ENCODE results near the gene CCN6. TPM values are rescaled to one million over a fixed set of nuclear protein-coding genes. Genes with fewer than 3 reads are reported as not detected.

The CCN6 gene
- total RNA-seq (2021; fragmentation: NEBNext Ultra II Directional; extraction: Animal tissue kit (Norgen Biotek cat#: 25700)), result not detected
- long read RNA-seq, result 0 reads

DNA sequence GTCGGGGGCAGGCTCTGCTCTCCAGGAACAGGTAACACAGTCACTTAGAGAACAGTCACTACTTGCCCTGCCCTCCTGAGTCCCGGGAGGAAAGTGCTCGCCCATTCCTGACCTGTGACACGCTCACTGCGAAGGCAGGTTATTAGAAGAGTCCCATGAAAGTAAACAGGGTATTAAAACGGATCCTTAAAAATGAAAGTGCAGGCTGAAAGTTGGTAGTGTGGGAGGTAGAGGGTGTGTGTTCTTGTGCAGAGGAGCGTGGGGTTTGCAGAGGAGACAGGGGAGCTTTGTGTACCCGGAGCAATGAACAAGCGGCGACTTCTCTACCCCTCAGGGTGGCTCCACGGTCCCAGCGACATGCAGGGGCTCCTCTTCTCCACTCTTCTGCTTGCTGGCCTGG, at the start of gene CCN6:
CCN6 (plus strand) TSS at position 104 of the 400 bp plus-strand sequence; CDS start at position 358, 254 bp downstream.
- no peaks in the 10 kb centered on the region for H3K9me3 Mint-ChIP-seq
- no peak for DNase-seq

DNA sequence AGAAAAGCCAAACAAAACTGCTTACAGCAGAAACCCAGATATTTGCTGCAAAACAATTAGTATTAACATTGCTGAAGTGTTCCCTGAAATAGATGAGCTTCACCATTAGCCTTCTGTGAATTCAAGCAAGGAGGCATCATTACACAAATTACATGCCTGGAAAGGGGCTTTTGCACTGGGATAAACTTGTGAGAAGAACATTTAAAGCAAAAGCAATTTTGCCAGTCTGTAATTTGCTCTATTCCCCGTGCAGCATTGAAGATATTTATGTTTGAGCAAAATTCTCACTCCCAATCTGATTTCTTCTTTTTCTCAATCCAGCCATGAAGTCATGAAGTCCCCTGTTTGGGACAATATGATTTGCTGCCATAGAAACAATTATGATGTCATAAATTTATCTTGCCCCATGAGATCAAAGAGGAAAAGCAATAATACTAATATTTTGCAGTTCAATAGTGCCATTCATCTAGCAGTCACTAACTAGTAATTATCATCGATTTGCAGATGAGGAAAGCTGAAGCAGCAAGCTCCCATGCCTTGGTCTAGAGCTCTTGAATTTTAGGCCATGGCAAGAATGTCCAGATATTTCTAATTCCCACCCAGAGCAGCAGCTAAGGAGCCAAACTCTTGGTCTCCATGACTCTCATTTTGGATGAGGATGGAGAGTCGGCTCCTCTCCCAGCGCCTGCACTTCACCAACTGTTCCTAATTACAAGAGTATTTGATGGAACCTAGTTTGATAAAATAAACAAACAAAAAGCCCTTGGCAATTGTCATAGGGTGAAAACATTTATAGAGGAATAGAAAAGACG, 49.5 kb upstream of the CCN6 start:
- Mint-ChIP-seq H3K4me1 (ENCODE audit: low read depth) (peaks cover 31% of the 10 kb centered on the region), H3K9me3 (no peaks in the 10 kb centered on the region), H3K27me3 (ENCODE audit: insufficient read depth) (no peaks in the 10 kb centered on the region), H3K36me3 (ENCODE audit: low read depth) (no peaks in the 10 kb centered on the region), H3K4me3 (no peak overlapping the region), H3K27ac (no peak overlapping the region)
- TF ChIP-seq, protein P1, sequence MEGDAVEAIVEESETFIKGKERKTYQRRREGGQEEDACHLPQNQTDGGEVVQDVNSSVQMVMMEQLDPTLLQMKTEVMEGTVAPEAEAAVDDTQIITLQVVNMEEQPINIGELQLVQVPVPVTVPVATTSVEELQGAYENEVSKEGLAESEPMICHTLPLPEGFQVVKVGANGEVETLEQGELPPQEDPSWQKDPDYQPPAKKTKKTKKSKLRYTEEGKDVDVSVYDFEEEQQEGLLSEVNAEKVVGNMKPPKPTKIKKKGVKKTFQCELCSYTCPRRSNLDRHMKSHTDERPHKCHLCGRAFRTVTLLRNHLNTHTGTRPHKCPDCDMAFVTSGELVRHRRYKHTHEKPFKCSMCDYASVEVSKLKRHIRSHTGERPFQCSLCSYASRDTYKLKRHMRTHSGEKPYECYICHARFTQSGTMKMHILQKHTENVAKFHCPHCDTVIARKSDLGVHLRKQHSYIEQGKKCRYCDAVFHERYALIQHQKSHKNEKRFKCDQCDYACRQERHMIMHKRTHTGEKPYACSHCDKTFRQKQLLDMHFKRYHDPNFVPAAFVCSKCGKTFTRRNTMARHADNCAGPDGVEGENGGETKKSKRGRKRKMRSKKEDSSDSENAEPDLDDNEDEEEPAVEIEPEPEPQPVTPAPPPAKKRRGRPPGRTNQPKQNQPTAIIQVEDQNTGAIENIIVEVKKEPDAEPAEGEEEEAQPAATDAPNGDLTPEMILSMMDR (IDR thresholded peaks at IDR 0.05), result no peak
- DNase-seq, result no peak

More for the DNA sequence above, at the start of gene CCN6:
- peaks cover 12% of the 10 kb centered on the region for H3K4me1 Mint-ChIP-seq (ENCODE audit: low read depth)
- H3K27me3 Mint-ChIP-seq (ENCODE audit: insufficient read depth), result peaks cover 3% of the 10 kb centered on the region; the same call in 1 of the 2 replicates
- TF ChIP-seq, protein P1 (IDR thresholded peaks at IDR 0.05), result no peak
- H3K4me3 Mint-ChIP-seq, result no peak within 1 kb of the TSS
- no peaks in the 10 kb centered on the region for H3K36me3 Mint-ChIP-seq (ENCODE audit: low read depth)
- no peak within 1 kb of the TSS for H3K27ac Mint-ChIP-seq

DNA sequence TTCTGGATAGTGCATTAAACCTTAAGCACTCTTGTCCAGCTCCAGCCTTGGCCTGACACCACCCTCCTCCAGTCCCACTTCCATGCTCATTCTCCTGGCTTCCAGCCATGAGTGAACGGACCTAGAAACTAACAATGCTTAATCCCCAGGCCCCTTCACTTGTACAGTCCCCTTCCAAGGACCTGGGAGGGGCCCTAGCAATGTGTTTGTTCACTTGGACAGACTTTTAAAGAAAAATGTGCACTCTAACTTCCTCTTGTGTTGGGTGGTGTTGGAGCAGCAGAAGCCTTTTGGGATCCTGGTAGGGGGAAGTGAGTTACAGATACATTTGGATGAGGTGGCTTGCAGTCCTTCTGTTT, 48.9 kb upstream of the CCN6 start:
- Mint-ChIP-seq H3K9me3 (no peaks in the 10 kb centered on the region), H3K36me3 (ENCODE audit: low read depth) (no peaks in the 10 kb centered on the region), H3K4me1 (ENCODE audit: low read depth) (peaks cover 37% of the 10 kb centered on the region), H3K27ac (no peak overlapping the region), H3K27me3 (ENCODE audit: insufficient read depth) (no peaks in the 10 kb centered on the region), H3K4me3 (no peak overlapping the region)
- DNase-seq, result no peak
- TF ChIP-seq, protein P1 (IDR thresholded peaks at IDR 0.05), result no peak

DNA sequence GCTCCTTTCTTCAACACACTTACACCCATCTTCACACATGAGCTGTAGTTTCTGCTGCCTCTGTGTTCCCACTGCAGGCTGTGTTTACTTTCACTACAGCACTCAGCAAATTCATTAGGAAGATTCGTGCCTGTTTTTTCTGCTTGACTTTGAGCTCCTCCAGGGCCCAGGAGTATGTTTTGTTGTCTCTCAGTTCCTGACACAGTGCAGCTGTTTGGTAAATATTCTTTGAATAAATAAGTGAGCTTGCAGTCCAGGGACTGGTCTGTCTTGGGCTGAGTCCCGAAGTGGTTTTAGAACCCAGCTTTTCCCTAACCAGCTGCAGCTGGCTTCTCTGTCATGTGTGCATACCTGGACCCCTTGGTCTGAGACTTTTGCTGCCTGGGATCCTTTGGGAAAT, 46.6 kb upstream of the CCN6 start:
- peaks cover 44% of the 10 kb centered on the region for H3K4me1 Mint-ChIP-seq (ENCODE audit: low read depth)
- H3K27me3 Mint-ChIP-seq (ENCODE audit: insufficient read depth), result no peaks in the 10 kb centered on the region

DNA sequence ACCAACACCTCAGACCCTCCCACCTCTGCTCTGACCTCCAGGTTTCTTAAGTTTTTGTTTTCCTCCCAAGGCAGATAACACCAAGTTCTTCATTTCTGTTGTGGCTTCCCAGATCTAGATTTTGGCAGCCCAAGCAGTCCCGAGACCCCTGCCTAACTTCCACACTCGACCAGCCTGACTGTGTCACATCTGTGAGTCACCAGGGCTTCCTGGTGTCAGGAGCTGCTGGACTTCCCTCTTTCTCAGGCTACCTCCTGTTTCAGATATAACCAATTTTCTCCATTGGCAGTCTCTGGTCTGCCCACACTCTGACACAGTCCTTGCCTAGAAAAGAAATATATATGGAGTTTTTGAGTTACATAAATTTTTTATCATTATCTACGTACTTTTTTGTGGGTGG, 46.1 kb upstream of the CCN6 start:
- Mint-ChIP-seq H3K4me3 (peak overlapping the region; percentile 31), H3K27ac (peak overlapping the region; percentile 54)

More for the DNA sequence above, 46.6 kb upstream of the CCN6 start:
- DNase-seq, result no peak
- Mint-ChIP-seq H3K9me3 (no peaks in the 10 kb centered on the region), H3K36me3 (ENCODE audit: low read depth) (no peaks in the 10 kb centered on the region), H3K27ac (no peak overlapping the region; the same call in 1 of the 2 replicates), H3K4me3 (no peak overlapping the region)
- TF ChIP-seq, protein P1 (IDR thresholded peaks at IDR 0.05), result no peak

More for the DNA sequence above, 46.1 kb upstream of the CCN6 start:
- Mint-ChIP-seq H3K36me3 (ENCODE audit: low read depth) (no peaks in the 10 kb centered on the region), H3K4me1 (ENCODE audit: low read depth) (peaks cover 49% of the 10 kb centered on the region), H3K9me3 (no peaks in the 10 kb centered on the region), H3K27me3 (ENCODE audit: insufficient read depth) (no peaks in the 10 kb centered on the region)
- TF ChIP-seq, protein P1 (IDR thresholded peaks at IDR 0.05), result no peak
- peak; percentile 19 for DNase-seq

Measured in HFFc6 (cell line).